Ovary (tissue), 3 donors: Measurements from ENCODE around the gene MRPL58.
"Not testable (repeated sequence)": the region's sequence is repeated elsewhere in the genome, so short reads cannot be mapped to it uniquely, and the experiment has no call there.

Experiments
- EP300 ChIP-seq: sonication (generic); formaldehyde crosslinking; IDR thresholded peaks from one replicate; pipeline ENCODE4 v1.6.1; 2017; ENCODE audit warnings: antibody characterized with exemption
- TF ChIP-seq, protein P1 (sequence below), 3 donors: fragments of 450-650 bp in 2 of 3; fragments of 200-600 bp in 1 of 3; IDR thresholded peaks; one replicate each; pipeline versions ENCODE4 v1.5.1 to v1.8.0; 2016 to 2022; ENCODE audit warnings: antibody characterized with exemption in 3 of 3, mild to moderate bottlenecking in 1 of 3
- donor health status: DM: no; HTN: no; CAD: no.

DNA sequence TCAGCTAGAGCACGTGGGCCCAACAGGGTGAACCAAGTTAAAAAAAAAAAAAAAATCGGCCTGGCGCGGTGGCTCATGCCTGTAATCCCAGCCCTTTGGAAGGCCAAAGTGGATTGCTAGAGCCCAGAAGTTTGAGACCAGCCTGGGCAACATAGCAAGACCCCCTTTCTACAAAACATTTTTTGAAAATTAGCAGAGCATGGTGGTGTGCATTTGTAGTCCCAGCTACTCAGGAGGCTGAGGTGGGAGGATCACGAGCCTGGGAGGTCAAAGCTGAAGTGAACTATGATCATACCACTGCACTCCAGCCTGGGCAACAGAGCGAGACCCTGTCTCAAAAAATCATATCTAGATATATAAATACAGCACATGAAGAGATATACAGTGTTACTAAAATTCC lies 6.4 kb upstream of the MRPL58 start:
- TF ChIP-seq, protein P1, sequence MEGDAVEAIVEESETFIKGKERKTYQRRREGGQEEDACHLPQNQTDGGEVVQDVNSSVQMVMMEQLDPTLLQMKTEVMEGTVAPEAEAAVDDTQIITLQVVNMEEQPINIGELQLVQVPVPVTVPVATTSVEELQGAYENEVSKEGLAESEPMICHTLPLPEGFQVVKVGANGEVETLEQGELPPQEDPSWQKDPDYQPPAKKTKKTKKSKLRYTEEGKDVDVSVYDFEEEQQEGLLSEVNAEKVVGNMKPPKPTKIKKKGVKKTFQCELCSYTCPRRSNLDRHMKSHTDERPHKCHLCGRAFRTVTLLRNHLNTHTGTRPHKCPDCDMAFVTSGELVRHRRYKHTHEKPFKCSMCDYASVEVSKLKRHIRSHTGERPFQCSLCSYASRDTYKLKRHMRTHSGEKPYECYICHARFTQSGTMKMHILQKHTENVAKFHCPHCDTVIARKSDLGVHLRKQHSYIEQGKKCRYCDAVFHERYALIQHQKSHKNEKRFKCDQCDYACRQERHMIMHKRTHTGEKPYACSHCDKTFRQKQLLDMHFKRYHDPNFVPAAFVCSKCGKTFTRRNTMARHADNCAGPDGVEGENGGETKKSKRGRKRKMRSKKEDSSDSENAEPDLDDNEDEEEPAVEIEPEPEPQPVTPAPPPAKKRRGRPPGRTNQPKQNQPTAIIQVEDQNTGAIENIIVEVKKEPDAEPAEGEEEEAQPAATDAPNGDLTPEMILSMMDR (IDR thresholded peaks at IDR 0.05), result not testable (repeated sequence)
- not testable (repeated sequence) for TF ChIP-seq EP300
